SK-N-SH (cell line): ENCODE measurements around the gene USP6. TPM values are rescaled to one million over a fixed set of nuclear protein-coding genes. Genes with fewer than 3 reads are reported as not detected.
A peak's percentile ranks its signal among the peaks of the same experiment; 100 is the strongest.

Experiments
- CTCF ChIA-PET: fragments of 300-600, 350-600 bp; formaldehyde crosslinking; extraction: SDS; loops from one replicate; lab custom pipeline; 2021; lab: Yijun Ruan, JAX
- POLR2A ChIA-PET: fragments of 350-600 bp; sonication (Branson Sonifier 250); formaldehyde crosslinking; extraction: SDS; loops from one replicate; lab custom pipeline; 2020; ENCODE audit warnings: antibody characterized with exemption, inconsistent platforms; lab: Yijun Ruan, JAX
- DNase-seq: peaks from one replicate; pipeline ENCODE4 v3.0.0; 2012
- H2AFZ ChIP-seq: fragments of 200-600 bp; sonication (generic); 2 replicates; pipeline ENCODE4 v1.8.1; 2016; ENCODE audit warnings: antibody characterized with exemption, mild to moderate bottlenecking, low read depth
- H3F3A ChIP-seq: fragments of 200-600 bp; sonication (generic); replicated peaks from 2 replicates; pipeline ENCODE3; 2016; ENCODE audit warnings: antibody characterized with exemption, mild to moderate bottlenecking; ENCODE audit not compliant: insufficient read depth
- H3K27ac ChIP-seq, 2 experiments: fragments of 200-500 bp in 1 of 2; fragments of 200-600 bp in 1 of 2; sonication (Bioruptor generic) in 1 of 2; sonication (generic), shearing (Covaris generic) in 1 of 2; 2 replicates each; pipeline versions ENCODE4 v1.5.1 to v1.6.1; 2014 to 2016; ENCODE audit warnings: low read depth in 2 of 2, inconsistent platforms in 1 of 2, low read length in 1 of 2, mild to moderate bottlenecking in 1 of 2, mixed read lengths in 1 of 2
- H3K27me3 ChIP-seq: fragments of 200-600 bp; sonication (generic), shearing (Covaris generic); 2 replicates; pipeline ENCODE4 v1.6.1; 2016; ENCODE audit warnings: mixed run types; ENCODE audit not compliant: insufficient read depth
- H3K36me3 ChIP-seq, 2 experiments: fragments of 200-500 bp in 1 of 2; fragments of 200-600 bp in 1 of 2; sonication (Bioruptor generic) in 1 of 2; sonication (generic) in 1 of 2; replicated peaks in 1 of 2; 2 replicates each; pipeline versions ENCODE3 to v1.5.1; 2014 to 2016; ENCODE audit warnings: low read length in 1 of 2, mild to moderate bottlenecking in 1 of 2; ENCODE audit not compliant: insufficient read depth in 2 of 2, control insufficient read depth in 1 of 2
- H3K4me1 ChIP-seq, 2 experiments: fragments of 200-500 bp in 1 of 2; fragments of 200-600 bp in 1 of 2; sonication (Bioruptor generic) in 1 of 2; sonication (generic), shearing (Covaris generic) in 1 of 2; 2 replicates each; pipeline versions ENCODE4 v1.5.1 to v1.6.1; 2014 to 2016; ENCODE audit warnings: low read depth in 1 of 2, low read length in 1 of 2, mixed run types in 1 of 2; ENCODE audit not compliant: insufficient read depth in 2 of 2, control insufficient read depth in 1 of 2
- H3K4me2 ChIP-seq: fragments of 200-600 bp; sonication (generic), shearing (Covaris generic); 2 replicates; pipeline ENCODE4 v1.6.1; 2017; ENCODE audit warnings: mixed run types
- H3K4me3 ChIP-seq, 2 experiments: fragments of 200-500 bp in 1 of 2; fragments of 200-600 bp in 1 of 2; sonication (Bioruptor generic) in 1 of 2; sonication (generic), shearing (Covaris generic) in 1 of 2; 2 replicates each; pipeline versions ENCODE4 v1.5.1 to v1.8.1; 2014 to 2016; ENCODE audit warnings: low read depth in 2 of 2, inconsistent platforms in 1 of 2, low read length in 1 of 2, mild to moderate bottlenecking in 1 of 2, mixed read lengths in 1 of 2, moderate library complexity in 1 of 2
- H3K79me2 ChIP-seq: fragments of 200-600 bp; sonication (generic); 2 replicates; pipeline ENCODE4 v1.8.1; 2017; ENCODE audit warnings: mild to moderate bottlenecking; ENCODE audit not compliant: insufficient read depth
- H3K9ac ChIP-seq: fragments of 200-600 bp; sonication (generic); 2 replicates; pipeline ENCODE4 v1.6.1; 2017; ENCODE audit warnings: mixed run types
- H3K9me2 ChIP-seq: fragments of 200-600 bp; sonication (generic); 2 replicates; pipeline ENCODE4 v1.6.1; 2017; ENCODE audit warnings: mixed run types
- H3K9me3 ChIP-seq: fragments of 200-600 bp; sonication (generic); 2 replicates; pipeline ENCODE4 v1.6.1; 2017; ENCODE audit warnings: mixed run types, mild to moderate bottlenecking, moderate library complexity
- H4K20me1 ChIP-seq: fragments of 200-600 bp; sonication (generic); 2 replicates; pipeline ENCODE4 v1.6.1; 2017; ENCODE audit warnings: mild to moderate bottlenecking, mixed run types; ENCODE audit not compliant: insufficient read depth
- CHD2 ChIP-seq: fragments of 150-350 bp; IDR thresholded peaks from 2 replicates; pipeline ENCODE4 v1.6.1; 2018; ENCODE audit warnings: low read length; ENCODE audit not compliant: partially characterized antibody
- EZH2phosphoT487 ChIP-seq: fragments of 200-600 bp; sonication (generic); IDR thresholded peaks from 2 replicates; pipeline ENCODE4 v1.6.1; 2017; ENCODE audit warnings: low read depth, mixed run types, mild to moderate bottlenecking, antibody characterized with exemption, moderate library complexity, borderline replicate concordance
- FOXM1 ChIP-seq: IDR thresholded peaks from 2 replicates; pipeline ENCODE4 v1.4.0; 2012; ENCODE audit warnings: low read depth, mild to moderate bottlenecking
- MEF2A ChIP-seq: IDR thresholded peaks from 2 replicates; pipeline ENCODE4 v1.4.0; 2012; ENCODE audit warnings: low read depth, borderline replicate concordance
- NFIC ChIP-seq: IDR thresholded peaks from 2 replicates; pipeline ENCODE4 v1.4.0; 2012; ENCODE audit warnings: borderline replicate concordance
- TAF1 ChIP-seq: IDR thresholded peaks from 2 replicates; pipeline ENCODE4 v1.6.1; 2012; ENCODE audit warnings: low read depth, mild to moderate bottlenecking, low read length, moderate library complexity, borderline replicate concordance
- TCF12 ChIP-seq: IDR thresholded peaks from 2 replicates; pipeline ENCODE4 v1.4.0; 2012
- YY1 ChIP-seq: IDR thresholded peaks from 2 replicates; pipeline ENCODE4 v1.4.0; 2012; ENCODE audit warnings: low read depth, mild to moderate bottlenecking
- WGBS: methylation state at CpG from one replicate; pipeline ENCODE4 v1.1.6; 2017; ENCODE audit warnings: low lambda C conversion rate; 5-methylcytosine and 5-hydroxymethylcytosine counted together
- polyA plus RNA-seq, 3 experiments: library from polyadenylated mRNA; depleted of rRNA; stranded (reverse); fragments of >200 nt; gene quantifications; 2 replicates each; pipeline ENCODE4 v1.2.3, GENCODE V29; 2012
- TF ChIP-seq, protein P1 (sequence below): fragments of 150-350 bp; IDR thresholded peaks from 2 replicates; pipeline ENCODE4 v1.6.1; 2017; ENCODE audit warnings: antibody characterized with exemption, low read length, low read depth, borderline replicate concordance
- TF ChIP-seq, protein P2 (sequence below): IDR thresholded peaks from 2 replicates; pipeline ENCODE4 v1.4.0; 2012; ENCODE audit warnings: low read depth, borderline replicate concordance
- TF ChIP-seq, protein P3 (sequence below): IDR thresholded peaks from 2 replicates; pipeline ENCODE4 v1.4.0; 2012; ENCODE audit warnings: low read depth, borderline replicate concordance
- TF ChIP-seq, protein P4 (sequence below): IDR thresholded peaks from 2 replicates; pipeline ENCODE4 v1.4.0; 2012; ENCODE audit warnings: low read depth
- TF ChIP-seq, protein P5 (sequence below): fragments of 150-350 bp; IDR thresholded peaks from 2 replicates; pipeline ENCODE4 v1.6.1; 2016; ENCODE audit warnings: mild to moderate bottlenecking, low read depth, low read length

USP6 gene
- polyA plus RNA-seq, 1 of the 3 experiments (the other 2 are of a cell fraction) = not detected

DNA sequence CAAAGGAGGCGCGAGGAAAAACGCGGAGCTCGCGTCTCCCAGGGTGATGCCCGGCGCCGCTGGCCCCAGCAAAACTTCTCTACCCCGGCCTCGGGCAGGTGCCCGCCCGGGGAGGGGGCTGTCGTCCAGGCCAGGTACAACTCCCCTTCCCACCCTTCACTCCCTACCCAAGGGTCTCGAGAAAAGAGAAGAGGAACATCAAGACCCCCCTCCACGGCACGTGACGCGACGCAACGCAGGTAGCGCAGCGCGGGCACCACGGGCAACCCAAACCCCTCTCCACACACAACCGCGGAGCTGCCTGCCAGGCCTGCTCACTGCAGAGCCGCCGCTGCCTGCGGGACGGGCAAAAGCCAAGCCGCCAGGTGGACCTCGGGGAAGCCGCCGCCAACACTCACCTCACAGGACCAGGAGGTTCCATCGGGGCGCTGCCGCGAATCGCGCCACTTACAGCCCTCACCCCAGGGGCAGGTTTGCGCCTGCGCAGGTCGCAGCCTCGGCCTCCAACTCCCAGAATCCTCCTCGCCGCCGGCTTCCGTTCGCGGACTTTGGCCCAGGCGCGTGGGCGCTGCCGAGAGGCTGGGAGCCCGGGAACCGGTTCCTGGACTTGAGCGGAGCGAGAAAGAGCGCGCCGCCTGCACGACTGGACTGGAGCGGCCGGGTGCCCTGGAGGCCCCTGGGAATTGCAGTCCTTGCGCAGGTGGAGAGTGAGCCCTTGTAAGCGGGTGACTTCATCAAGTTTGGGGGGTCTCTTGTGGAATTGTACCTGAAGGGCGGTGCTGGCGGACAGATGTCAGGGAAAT, 4.2 kb upstream of the USP6 start, which contains the start of gene ZNF232 (continued):
- TF ChIP-seq MEF2A = no peak
- TF ChIP-seq, protein P1, sequence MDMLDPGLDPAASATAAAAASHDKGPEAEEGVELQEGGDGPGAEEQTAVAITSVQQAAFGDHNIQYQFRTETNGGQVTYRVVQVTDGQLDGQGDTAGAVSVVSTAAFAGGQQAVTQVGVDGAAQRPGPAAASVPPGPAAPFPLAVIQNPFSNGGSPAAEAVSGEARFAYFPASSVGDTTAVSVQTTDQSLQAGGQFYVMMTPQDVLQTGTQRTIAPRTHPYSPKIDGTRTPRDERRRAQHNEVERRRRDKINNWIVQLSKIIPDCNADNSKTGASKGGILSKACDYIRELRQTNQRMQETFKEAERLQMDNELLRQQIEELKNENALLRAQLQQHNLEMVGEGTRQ = no peak
- TF ChIP-seq, protein P2, sequence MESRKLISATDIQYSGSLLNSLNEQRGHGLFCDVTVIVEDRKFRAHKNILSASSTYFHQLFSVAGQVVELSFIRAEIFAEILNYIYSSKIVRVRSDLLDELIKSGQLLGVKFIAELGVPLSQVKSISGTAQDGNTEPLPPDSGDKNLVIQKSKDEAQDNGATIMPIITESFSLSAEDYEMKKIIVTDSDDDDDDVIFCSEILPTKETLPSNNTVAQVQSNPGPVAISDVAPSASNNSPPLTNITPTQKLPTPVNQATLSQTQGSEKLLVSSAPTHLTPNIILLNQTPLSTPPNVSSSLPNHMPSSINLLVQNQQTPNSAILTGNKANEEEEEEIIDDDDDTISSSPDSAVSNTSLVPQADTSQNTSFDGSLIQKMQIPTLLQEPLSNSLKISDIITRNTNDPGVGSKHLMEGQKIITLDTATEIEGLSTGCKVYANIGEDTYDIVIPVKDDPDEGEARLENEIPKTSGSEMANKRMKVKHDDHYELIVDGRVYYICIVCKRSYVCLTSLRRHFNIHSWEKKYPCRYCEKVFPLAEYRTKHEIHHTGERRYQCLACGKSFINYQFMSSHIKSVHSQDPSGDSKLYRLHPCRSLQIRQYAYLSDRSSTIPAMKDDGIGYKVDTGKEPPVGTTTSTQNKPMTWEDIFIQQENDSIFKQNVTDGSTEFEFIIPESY = no peak
- TF ChIP-seq NFIC = no peak
- TF ChIP-seq YY1 = peak; percentile 27; the same call in 1 of the 2 replicates
- TF ChIP-seq FOXM1 = no peak
- no peak for TF ChIP-seq EZH2phosphoT487
- no peak for TF ChIP-seq TCF12

DNA sequence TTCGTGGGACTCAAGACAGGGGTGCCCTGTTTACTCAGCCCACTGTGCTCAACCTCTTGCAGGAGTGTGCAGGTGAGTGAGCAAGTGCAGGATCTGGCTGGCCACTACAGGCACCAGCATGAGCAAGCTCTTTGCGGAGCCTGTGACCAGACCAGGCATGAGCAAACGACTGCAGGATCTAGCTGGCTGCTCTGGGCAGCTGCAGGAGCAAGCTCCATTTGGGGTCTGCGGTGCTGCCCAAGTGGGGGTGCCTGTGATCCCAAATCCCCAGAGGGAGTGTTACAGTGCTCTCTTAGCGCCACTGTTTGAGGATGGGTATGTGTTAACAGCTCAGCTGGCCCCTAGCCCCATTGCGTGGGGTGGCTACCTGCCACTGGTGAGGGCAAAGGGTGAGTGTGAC, 2.4 kb downstream of the USP6 start:
- Histone ChIP-seq H3F3A (peaks cover 3% of the 10 kb centered on the region), H3K27ac (no peak overlapping the region), H3K79me2 (no peaks in the 10 kb centered on the region), H3K4me3 (no peak overlapping the region), H3K27me3 (peaks cover 13% of the 10 kb centered on the region; the same call in 1 of the 2 replicates), H3K9ac (no peak overlapping the region), H3K4me2 (no peak overlapping the region), H3K9me3 (no peaks in the 10 kb centered on the region), H3K9me2 (peaks cover 4% of the 10 kb centered on the region; the same call in 1 of the 2 replicates), H3K36me3 (peaks cover 2 to 4% of the 10 kb centered on the region in 2 experiments), H3K4me1 (no peaks in the 10 kb centered on the region; a peak in 1 of 4 replicates), H4K20me1 (no peaks in the 10 kb centered on the region), H2AFZ (no peak overlapping the region)
- ChIA-PET CTCF (no interaction called here), POLR2A (no interaction called here)
- no peak for DNase-seq
- 38% methylated on average over 3 of the region's 6 CpGs for WGBS
- TF ChIP-seq, protein P3, sequence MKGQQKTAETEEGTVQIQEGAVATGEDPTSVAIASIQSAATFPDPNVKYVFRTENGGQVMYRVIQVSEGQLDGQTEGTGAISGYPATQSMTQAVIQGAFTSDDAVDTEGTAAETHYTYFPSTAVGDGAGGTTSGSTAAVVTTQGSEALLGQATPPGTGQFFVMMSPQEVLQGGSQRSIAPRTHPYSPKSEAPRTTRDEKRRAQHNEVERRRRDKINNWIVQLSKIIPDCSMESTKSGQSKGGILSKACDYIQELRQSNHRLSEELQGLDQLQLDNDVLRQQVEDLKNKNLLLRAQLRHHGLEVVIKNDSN = no peak
- TF ChIP-seq CHD2 (no peak), TAF1 (no peak)
- TF ChIP-seq, protein P4, sequence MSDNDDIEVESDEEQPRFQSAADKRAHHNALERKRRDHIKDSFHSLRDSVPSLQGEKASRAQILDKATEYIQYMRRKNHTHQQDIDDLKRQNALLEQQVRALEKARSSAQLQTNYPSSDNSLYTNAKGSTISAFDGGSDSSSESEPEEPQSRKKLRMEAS = no peak
- TF ChIP-seq, protein P5, sequence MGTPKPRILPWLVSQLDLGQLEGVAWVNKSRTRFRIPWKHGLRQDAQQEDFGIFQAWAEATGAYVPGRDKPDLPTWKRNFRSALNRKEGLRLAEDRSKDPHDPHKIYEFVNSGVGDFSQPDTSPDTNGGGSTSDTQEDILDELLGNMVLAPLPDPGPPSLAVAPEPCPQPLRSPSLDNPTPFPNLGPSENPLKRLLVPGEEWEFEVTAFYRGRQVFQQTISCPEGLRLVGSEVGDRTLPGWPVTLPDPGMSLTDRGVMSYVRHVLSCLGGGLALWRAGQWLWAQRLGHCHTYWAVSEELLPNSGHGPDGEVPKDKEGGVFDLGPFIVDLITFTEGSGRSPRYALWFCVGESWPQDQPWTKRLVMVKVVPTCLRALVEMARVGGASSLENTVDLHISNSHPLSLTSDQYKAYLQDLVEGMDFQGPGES = no peak
